Smooth muscle cell (in vitro differentiated cells): ENCODE data around the gene TMEM204. TPM values are rescaled to one million over a fixed set of nuclear protein-coding genes. Genes with fewer than 3 reads are reported as not detected.

Experiments used
- DNase-seq: peaks from one replicate; lab custom pipeline; 2025; ENCODE audit not compliant: unreplicated experiment; lab: John Stamatoyannopoulos, UW
- H2AFZ ChIP-seq: fragments of 200-600 bp; sonication (generic); 2 replicates; pipeline ENCODE4 v1.6.0; 2016; ENCODE audit warnings: antibody characterized with exemption, low read depth, mild to moderate bottlenecking
- H3F3A ChIP-seq: fragments of 200-600 bp; sonication (generic); 2 replicates; pipeline ENCODE4 v1.6.0; 2017; ENCODE audit warnings: antibody characterized with exemption, low read depth
- H3K27ac ChIP-seq: fragments of 200-600 bp; sonication (generic); 2 replicates; pipeline ENCODE4 v1.5.1; 2016; ENCODE audit warnings: low read depth, mild to moderate bottlenecking
- H3K27me3 ChIP-seq: fragments of 200-600 bp; sonication (generic); 2 replicates; pipeline ENCODE4 v1.6.1; 2016; ENCODE audit warnings: low read depth, mild to moderate bottlenecking
- H3K36me3 ChIP-seq: fragments of 200-600 bp; sonication (generic); 2 replicates; pipeline ENCODE4 v1.5.1; 2016; ENCODE audit warnings: low read depth
- H3K4me1 ChIP-seq: fragments of 200-600 bp; sonication (generic); 2 replicates; pipeline ENCODE4 v1.5.1; 2016; ENCODE audit warnings: low read depth
- H3K4me2 ChIP-seq: fragments of 200-600 bp; sonication (generic); 2 replicates; pipeline ENCODE4 v1.6.0; 2016; ENCODE audit warnings: mild to moderate bottlenecking
- H3K4me3 ChIP-seq: fragments of 200-600 bp; sonication (generic); 2 replicates; pipeline ENCODE4 v1.5.1; 2016; ENCODE audit warnings: mild to moderate bottlenecking
- H3K79me2 ChIP-seq: fragments of 200-600 bp; sonication (generic); 2 replicates; pipeline ENCODE4 v1.6.0; 2016; ENCODE audit warnings: low read depth, mild to moderate bottlenecking
- H3K9ac ChIP-seq: fragments of 200-600 bp; sonication (generic); 2 replicates; pipeline ENCODE4 v1.6.0; 2016; ENCODE audit warnings: low read depth
- H3K9me3 ChIP-seq: fragments of 200-600 bp; sonication (generic); replicated peaks from 2 replicates; pipeline ENCODE4 v1.5.1; 2016; ENCODE audit warnings: low read depth
- H4K20me1 ChIP-seq: fragments of 200-600 bp; sonication (generic); 2 replicates; pipeline ENCODE4 v1.6.0; 2016; ENCODE audit warnings: low read depth
- CTCF ChIP-seq: fragments of 200-600 bp; sonication (generic); IDR thresholded peaks from 2 replicates; pipeline ENCODE4 v1.5.1; 2017; ENCODE audit warnings: borderline replicate concordance, mild to moderate bottlenecking, antibody characterized with exemption; ENCODE audit not compliant: insufficient read depth, poor library complexity, severe bottlenecking
- WGBS: methylation state at CpG from one replicate; pipeline ENCODE4 v1.1.7; 2016; ENCODE audit warnings: low lambda C conversion rate; 5-methylcytosine and 5-hydroxymethylcytosine counted together
- polyA plus RNA-seq: library from polyadenylated mRNA; unstranded; fragments of >200 nt; fragmentation: Nextera tagmentation; extraction: Ambion mirVana; gene quantifications from 2 replicates; pipeline ENCODE4 v1.2.1, GENCODE V29; 2016
- total RNA-seq: library from RNA; depleted of rRNA; stranded (reverse); fragments of >200 nt; gene quantifications from 2 replicates; pipeline ENCODE4 v1.2.3, GENCODE V29; 2014

Gene TMEM204
- total and polyA plus RNA-seq, 2 experiments from 2014 or later = 0.90 to 4.2 TPM

GRCh38 chr16:1532771-1533170, 695 bp upstream of the TMEM204 start:
- H3K27ac ChIP-seq = peak overlapping the region; percentile 34
- no peaks in the 10 kb centered on the region for H3K4me1 ChIP-seq
- H3K9ac ChIP-seq = no peak overlapping the region
- 94% methylated on average over 10 of the region's 10 CpGs for WGBS
- H3K4me3 ChIP-seq = no peak overlapping the region
- peaks cover 4% of the 10 kb centered on the region for H3F3A ChIP-seq
- no peaks in the 10 kb centered on the region for H3K9me3 ChIP-seq
- no peak overlapping the region for H3K4me2 ChIP-seq
- H3K79me2 ChIP-seq = peaks cover 22% of the 10 kb centered on the region
- no peaks in the 10 kb centered on the region for H4K20me1 ChIP-seq
- no peak for DNase-seq
- no peak for TF ChIP-seq CTCF
- no peaks in the 10 kb centered on the region for H3K36me3 ChIP-seq
- no peak overlapping the region for H2AFZ ChIP-seq
- no peaks in the 10 kb centered on the region for H3K27me3 ChIP-seq

- Histone ChIP-seq H3K27me3 (no peaks in the 10 kb centered on the region), H3K9ac (no peak overlapping the region), H3K4me2 (peak overlapping the region; percentile 14), H3K4me3 (peak overlapping the region; percentile 10), H2AFZ (no peak overlapping the region), H3K79me2 (peaks cover 22% of the 10 kb centered on the region), H3F3A (peaks cover 4% of the 10 kb centered on the region), H3K4me1 (no peaks in the 10 kb centered on the region), H3K27ac (peak overlapping the region; percentile 34), H4K20me1 (no peaks in the 10 kb centered on the region), H3K36me3 (no peaks in the 10 kb centered on the region), H3K9me3 (no peaks in the 10 kb centered on the region)
- no peak for TF ChIP-seq CTCF
- WGBS = 96% methylated on average over 54 of the region's 57 CpGs
- DNase-seq = no peak
Observed at GRCh38 chr16:1534021-1535020, 855 bp downstream of the TMEM204 start.

- 88% methylated on average over 37 of the region's 39 CpGs for WGBS
- Histone ChIP-seq H3K27ac (no peak overlapping the region), H3K4me3 (no peak overlapping the region), H3K4me2 (no peak overlapping the region), H3K9me3 (no peaks in the 10 kb centered on the region), H3F3A (peaks cover 4% of the 10 kb centered on the region), H3K4me1 (no peaks in the 10 kb centered on the region), H4K20me1 (no peaks in the 10 kb centered on the region), H3K79me2 (peaks cover 22% of the 10 kb centered on the region), H3K9ac (no peak overlapping the region), H3K27me3 (no peaks in the 10 kb centered on the region), H2AFZ (no peak overlapping the region), H3K36me3 (no peaks in the 10 kb centered on the region)
- no peak for TF ChIP-seq CTCF
- no peak for DNase-seq
Observed at GRCh38 chr16:1535391-1536291, 2.2 kb downstream of the TMEM204 start.
